Sciatic nerve (tissue), 2 donors: ENCODE measurements around the gene THOC2. TPM values are rescaled to one million over a fixed set of nuclear protein-coding genes. Genes with fewer than 3 reads are reported as not detected.
"Not testable (repeated sequence)": the region's sequence is repeated elsewhere in the genome, so short reads cannot be mapped to it uniquely, and the experiment has no call there.

ENCODE experiments used
- ATAC-seq: fragments of 200-7000 bp; cut with Tn5 transposase; one replicate; pipeline ENCODE4 v1.9.1; 2020; ENCODE audit warnings: mild to moderate bottlenecking, moderate library complexity
- DNase-seq: peaks from one replicate; pipeline ENCODE4 v3.0.0-alpha.2; 2020; ENCODE audit warnings: low spot score
- intact Hi-C: fragments of 100-400 bp; cut with DNase I; formaldehyde crosslinking; loops from one replicate; pipeline ENCODE4 v1.14.2; 2022
- total RNA-seq: library from RNA; stranded (reverse); fragmentation: NEBNext Ultra II Directional; extraction: Animal tissue kit (Norgen Biotek cat#: 25700); gene quantifications from one replicate; pipeline ENCODE4 v1.2.1, GENCODE V29; 2021
- donor health status: DM: no; HTN: no; CAD: no.
- donor health status: DM: no; HTN: no; CAD: no.

THOC2 gene
- total RNA-seq, 1 donor from 2014 or later, result 95.1 TPM

DNA sequence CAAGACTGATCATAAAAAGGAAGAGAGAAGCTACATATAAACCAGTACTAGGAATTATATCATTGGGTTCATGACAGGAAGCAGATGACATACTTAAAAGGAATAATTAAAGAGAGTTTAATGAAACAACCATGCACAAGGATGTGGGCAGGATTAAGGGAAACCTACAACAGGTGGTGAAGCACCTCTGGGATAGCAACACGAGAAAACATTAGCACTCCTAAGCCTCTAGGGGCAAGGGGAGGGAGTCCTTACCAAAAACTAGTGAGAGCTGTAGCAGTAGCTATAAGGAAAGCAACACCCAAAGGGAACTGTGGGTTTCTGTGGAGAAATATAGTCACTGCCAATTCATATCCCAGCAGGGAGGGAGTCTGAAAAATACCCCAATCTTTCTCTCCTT, 7.2 kb upstream of the THOC2 start:
- intact Hi-C loops, result no loop called here
- DNase-seq, result no peak
- no peak for ATAC-seq

DNA sequence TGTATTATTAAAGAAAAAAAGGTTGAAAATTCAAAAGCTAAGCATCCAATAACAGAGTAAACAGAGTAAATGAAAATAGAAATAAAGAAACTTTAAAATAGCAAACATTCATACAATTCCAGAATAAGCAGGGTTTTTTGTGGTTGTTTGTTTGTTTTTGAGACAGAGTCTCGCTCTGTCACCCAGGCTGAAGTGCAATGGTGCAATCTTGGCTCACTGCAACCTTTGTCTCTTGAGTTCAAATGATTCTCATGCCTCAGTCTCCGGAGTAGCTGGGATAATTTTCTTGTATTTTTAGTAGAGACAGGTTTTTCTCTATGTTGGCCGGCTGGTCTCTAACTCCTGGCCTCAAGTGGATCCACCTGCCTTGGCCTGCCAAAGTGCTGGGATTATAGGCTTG, 6.6 kb upstream of the THOC2 start:
- intact Hi-C loops, result no loop called here
- DNase-seq, result no peak
- ATAC-seq, result no peak

DNA sequence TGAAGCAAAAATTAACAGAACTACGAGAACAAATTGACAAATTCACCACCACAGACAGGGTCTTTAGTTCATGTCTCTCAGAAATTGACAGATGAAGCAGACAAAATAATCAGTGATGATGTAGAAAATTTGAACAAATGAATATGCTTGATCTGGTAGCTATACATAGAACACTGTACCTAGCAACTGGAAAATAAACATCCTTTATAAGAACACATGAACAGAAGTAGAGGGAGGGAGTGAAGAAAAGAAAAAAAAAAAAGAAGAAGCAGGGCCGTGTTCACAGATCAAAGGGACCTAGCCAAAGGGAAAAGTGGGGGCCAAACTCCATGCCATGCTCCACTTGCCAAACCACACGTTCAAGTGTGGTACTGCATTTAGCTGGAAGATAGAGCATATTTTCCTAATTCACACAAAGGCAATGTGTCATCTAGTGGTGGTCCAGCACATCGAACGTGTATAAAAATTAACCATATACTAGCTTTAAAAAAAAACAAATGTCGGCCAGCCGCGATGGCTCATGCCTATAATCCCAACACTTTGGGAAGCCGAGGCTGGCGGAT, 5.6 kb upstream of the THOC2 start:
- DNase-seq (no peak), ATAC-seq (no peak)
- intact Hi-C loops, result no loop called here

DNA sequence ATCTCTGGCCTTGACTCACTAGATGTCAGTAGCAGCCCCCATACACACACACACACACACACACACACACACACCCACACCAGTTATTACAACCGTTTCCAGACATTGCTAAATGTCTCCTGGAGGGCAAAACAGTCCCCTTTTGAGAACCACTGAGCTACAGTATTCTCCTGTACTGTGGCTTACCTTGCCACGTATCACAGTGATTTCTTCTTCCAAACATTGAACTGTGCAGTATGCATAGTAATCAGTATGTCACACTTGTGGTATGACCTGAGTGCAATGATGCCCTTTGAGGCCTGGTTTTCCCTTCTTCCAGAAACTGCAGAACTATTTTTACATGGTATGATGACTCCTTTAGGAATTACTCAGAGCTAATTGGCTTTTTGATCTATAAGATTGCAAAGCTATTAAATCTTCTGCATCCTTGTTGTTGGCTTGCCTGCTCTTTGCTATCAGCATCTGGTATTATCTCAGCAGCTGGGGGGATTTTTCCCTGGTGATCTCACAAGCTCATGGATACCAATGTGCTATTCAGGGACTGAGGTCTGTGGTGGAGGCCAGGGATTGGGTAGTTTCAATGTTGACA, 3.6 kb upstream of the THOC2 start:
- DNase-seq (no peak), ATAC-seq (no peak)
- intact Hi-C loops, result no loop called here

DNA sequence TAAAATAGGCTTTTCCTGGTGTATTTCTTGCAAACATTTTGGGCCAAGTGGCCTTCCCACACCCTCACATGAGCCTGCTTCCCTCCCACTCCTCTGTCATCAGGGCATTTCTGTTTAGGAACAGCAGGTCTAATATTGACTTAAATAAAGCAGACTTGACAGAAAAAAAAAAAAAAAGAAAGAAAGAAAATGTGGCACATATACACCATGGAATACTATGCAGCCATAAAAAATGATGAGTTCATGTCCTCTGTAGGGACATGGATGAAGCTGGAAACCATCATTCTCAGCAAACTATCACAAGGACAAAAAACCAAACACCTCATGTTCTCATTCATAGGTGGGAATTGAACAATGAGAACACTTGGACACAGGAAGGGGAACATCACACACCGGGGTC, 2.3 kb upstream of the THOC2 start:
- ATAC-seq, DNase-seq, intact Hi-C loops: not testable (repeated sequence)

DNA sequence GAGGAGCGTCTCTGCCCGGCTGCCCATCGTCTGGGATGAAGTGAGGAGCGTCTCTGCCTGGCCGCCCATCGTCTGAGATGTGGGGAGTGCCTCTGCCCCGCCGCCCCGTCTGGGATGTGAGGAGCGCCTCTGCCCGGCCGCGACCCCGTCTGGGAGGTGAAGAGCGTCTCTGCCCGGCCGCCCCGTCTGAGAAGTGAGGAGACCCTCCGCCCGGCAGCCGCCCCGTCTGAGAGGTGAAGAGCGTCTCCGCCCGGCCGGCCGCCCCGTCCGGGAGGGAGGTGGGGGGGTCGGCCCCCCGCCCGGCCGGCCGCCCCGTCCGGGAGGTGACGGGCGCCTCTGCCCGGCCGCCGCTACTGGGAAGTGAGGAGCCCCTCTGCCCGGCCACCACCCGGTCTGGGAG, 1.2 kb upstream of the THOC2 start:
- DNase-seq, intact Hi-C loops, ATAC-seq: not testable (repeated sequence)

DNA sequence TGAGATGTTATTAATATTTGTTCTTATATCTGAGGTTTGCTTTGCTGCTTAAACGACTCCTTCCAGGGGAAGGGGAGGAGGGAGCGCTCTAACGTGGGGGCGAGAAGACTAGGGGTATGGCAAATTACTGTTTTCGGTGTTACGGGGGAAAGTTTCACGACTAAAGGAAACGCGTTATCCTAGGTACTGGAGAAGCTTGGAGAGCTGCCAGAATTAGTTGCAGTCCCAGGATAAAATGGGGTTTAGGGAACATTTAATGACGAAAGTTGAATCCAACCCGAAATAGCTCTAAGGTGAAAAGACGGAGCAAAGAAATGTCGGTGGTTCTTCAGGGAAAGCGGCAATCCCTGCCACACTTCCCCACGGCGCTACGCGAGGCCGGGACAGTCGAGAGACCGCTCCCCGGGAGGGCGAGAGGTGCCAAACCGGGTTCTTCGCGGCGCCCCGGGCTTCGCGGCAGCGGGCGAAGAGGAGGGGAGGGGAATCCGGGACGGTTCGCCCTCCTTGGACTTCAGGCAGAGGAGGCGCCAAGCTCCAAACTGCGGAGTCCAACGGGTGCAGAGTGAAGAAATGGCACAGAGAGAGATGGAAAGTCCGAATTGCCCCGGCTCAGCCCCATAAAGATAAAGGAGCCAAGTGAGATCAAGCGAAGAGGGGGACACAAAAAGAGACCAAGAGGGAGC, 724 bp downstream of the THOC2 start:
- DNase-seq (no peak), ATAC-seq (peak; percentile 73)
- intact Hi-C loops, result no loop called here

DNA sequence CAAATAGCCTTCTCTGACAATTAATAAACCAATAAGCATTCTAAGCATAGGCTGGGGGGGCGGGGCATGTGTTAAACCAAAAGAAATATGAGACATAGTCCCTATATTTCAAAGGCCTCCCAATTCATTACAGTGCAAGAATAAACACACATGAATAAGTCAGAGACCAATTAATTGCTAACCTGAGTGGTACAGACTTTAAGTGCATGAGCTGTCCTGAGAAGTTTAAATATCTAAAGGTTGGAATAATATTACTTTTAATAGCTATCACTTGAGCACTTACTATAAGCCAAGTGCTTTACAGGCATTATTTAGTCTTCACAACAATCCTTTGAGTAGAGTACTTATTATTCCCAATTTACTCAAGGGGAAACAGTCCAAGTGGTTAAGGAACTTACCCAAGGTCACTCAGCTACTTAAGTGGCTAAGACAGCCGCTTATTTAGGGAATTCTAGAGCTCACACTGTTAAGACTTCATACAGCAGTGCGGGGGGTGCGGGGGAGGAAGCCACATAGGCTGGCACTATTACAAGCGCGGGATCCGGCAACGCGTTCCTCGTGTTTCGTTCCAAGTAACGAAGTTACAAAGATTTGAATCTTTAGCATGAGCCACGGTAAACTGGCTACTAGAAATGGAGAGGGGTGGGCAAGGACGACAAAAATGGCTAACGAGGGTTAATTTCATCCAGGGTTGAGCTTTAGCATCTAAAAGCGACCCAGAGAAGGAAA, 1.4 kb downstream of the THOC2 start:
- intact Hi-C loops, result no loop called here
- DNase-seq (no peak), ATAC-seq (no peak)

DNA sequence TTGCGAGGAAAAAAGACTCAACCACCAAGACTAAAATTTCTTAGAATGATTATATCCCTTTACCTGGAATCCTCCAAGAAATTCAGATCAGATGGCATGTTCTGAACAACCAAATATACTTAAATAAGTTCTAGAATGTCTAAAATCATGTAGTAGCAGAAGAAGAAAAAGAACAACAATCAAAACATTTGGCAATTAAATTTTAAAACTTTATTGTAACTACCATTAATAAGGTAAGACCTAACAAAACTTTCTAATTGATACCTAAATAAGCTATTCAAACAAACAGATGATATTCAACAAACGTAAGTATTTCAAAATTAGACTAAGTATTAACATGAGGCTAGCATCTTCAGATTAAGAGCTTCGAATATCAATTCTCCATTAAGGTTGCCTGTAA, 4.3 kb downstream of the THOC2 start:
- no peak for DNase-seq
- ATAC-seq, result no peak
- intact Hi-C loops, result no loop called here

DNA sequence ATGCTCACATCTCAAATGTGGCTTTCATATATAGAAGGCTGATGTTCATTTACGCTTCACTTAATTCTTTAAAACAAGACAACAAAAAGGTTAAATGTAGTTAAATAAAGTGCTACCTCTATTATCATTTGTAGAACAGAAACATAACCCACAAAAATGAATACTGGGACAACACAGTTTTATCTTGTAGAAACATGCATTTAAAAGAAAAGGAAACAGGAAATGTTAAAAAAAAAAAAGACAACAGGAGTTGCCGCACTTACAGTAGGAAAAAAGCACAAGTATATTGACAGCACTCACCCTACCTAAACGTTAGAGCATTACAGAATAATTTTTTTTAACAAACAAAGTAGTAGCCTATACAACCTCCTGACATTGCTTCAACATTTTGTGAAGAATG, 4.8 kb downstream of the THOC2 start:
- ATAC-seq (no peak), DNase-seq (no peak)
- intact Hi-C loops, result no loop called here

DNA sequence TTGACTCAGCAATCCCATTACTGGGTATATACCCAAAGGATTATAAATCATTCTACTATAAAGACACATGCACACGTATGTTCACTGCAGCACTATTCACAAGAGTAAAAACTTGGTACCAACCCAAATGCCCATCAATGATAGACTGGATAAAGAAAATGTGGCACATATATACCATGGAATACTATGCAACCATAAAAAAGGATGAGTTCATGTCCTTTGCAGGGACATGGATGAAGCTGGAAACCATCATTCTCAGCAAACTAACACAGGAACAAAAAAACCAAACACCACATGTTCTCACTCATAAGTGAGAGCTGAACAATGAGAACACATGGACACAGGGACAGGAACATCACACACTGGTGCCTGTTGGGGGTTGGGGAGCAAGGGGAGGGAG, 10.7 kb downstream of the THOC2 start:
- ATAC-seq, DNase-seq, intact Hi-C loops: not testable (repeated sequence)

DNA sequence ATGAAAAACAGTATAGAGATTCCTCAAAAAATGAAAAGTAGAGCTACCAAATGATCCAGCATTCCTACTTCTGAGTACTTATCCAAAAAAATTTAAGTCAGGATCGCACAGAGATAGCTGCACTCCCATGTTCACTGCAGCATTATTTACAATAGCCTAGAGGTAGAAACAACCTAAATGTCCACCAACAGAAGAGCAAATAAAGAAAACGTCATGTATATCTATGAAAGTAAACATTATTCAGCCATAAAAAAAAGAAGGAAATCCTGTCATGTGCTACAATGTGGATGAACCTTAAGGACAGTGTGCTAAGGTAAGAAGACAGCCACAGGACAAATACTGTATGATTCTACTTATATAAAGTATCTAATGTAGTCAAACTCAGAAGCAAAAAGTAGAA, 12.4 kb downstream of the THOC2 start:
- ATAC-seq (no peak), DNase-seq (no peak)
- intact Hi-C loops, result no loop called here

DNA sequence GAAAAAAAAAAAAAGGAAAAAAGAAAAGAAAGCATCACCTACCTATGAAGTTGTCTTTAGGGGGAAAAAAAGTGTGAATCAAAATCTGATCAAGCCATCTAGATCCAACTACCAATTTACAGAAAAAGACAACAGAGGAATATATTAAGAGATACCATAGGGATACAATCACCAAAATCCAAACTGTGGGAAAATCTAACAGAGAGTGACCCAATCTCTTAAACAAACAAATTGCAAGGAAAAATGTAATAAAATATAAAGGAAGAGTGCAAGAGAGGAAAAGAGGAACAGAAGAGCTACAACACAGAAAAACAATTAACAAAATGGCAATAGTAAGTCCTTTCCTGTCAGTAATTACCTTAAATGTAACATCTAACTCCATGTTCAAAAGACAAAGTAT, 19.0 kb downstream of the THOC2 start:
- ATAC-seq (no peak), DNase-seq (no peak)
- intact Hi-C loops, result no loop called here

DNA sequence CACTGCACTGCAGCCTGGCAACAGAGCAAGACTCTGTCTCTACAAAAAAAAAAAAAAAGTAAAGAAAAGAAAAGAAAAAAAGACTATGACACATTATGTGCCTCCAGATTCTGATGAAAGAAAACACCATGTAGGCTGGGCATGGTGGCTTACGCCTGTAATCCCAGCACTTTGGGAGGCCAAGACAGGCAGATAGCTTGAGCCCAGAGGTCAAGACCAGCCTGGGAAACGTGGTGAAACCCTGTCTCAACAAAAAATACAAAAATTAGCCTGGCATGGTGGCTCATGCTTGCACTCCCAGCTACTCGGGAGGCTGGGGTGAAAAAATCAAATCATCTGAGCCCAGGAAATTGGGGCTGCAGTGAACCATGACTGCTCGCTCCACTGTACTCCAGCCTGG, 19.4 kb downstream of the THOC2 start:
- ATAC-seq, result no peak
- intact Hi-C loops, result no loop called here
- DNase-seq, result no peak

DNA sequence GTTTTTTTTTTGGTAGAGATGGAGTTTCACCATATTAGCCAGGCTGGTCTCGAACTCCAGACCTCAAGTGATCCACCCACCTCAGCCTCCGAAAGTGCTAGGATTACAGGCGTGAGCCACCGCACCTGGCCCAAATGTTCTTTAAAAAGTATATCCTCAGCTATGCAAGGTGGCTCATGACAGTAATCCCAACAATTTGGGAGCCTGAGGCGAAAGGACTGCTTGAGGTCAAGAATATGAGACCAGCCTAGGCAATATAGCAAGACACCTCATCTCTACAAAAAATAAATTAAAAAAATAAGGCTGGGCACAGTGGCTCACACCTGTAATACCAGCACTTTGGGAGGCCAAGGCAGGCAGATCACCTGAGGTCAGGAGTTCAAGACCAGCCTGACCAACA, 21.7 kb downstream of the THOC2 start:
- intact Hi-C loops, DNase-seq, ATAC-seq: not testable (repeated sequence)

DNA sequence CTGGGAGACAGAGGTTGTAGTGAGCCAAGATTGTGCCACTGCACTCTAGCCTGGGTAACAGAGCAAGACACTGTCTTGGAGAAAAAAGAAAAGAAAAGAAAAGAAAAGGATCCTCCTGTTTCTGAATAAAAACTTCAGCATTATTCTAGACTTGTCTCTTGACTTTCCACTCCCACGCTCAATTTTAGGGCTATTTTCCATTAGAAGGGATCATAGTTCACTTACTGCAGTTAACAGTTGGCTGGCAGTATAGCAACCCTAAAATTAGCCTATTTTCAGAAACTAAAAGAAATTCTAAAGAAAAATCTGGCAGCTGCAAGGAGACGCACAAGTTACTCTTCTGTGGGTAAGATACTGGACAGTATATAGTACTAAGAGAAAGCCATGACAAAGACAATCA, 28.1 kb downstream of the THOC2 start:
- no peak for ATAC-seq
- intact Hi-C loops, result no loop called here
- no peak for DNase-seq

DNA sequence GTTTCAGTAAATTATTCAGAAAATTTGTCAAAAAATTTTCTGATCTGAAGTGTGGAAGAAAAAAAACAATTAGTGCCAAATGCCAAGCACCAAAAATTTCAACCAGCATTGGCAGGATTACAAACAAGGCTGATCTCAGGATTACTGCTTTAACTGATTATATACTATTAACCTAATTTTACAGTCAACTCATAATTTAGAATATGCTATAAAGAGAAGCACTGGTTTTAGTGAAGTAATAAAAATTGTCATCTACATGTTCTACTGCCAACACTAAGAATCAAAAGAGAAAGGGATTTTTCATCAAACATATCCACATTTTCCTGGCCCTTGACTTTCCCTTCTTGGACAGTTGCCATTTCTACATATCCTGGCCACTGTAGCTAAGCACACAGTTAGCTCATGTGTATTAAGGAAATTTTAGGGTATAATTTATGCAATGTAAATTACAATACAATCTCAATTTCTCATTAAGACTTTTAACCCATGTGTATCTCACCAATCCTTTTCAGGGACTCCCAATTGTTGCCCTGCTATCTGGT, 33.8 kb downstream of the THOC2 start:
- DNase-seq (no peak), ATAC-seq (no peak)
- intact Hi-C loops, result no loop called here

DNA sequence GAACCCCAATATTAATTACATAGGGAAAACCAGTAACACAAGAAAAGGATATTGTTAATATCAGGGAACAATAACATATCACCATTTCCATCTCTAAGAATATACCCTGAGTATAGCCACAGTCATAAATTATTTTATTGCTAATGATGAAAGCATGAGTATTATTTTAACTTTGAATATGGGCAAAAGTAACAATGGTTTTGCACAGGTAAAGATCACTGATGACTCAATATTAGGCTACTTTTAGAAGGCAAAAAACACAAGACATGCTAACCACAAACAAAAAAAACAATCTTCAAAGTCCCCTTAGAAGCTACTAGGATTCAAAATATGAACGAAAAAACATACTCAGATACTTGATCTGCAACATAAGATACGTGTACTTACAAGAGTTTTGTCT, 36.5 kb downstream of the THOC2 start:
- intact Hi-C loops, result no loop called here
- ATAC-seq (no peak), DNase-seq (no peak)

DNA sequence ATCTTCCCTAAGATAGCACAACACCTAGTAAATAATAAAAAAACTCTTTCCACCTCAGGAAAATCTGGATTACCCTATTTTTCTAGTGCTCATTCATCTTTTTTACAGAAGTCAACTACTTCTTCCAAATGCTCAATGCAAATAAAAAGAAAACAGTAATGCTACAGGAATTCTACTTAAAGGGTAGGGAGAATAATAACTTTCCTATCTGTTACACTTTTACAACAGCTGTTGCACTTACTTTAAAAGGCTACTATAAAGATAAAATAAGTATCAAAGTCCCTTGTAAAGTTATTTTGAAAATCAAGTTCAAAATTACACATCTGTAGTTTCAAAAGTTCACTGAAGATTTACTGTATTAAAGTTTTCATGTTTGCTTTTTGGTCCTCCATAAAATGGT, 37.6 kb downstream of the THOC2 start:
- no peak for ATAC-seq
- intact Hi-C loops, result no loop called here
- no peak for DNase-seq

DNA sequence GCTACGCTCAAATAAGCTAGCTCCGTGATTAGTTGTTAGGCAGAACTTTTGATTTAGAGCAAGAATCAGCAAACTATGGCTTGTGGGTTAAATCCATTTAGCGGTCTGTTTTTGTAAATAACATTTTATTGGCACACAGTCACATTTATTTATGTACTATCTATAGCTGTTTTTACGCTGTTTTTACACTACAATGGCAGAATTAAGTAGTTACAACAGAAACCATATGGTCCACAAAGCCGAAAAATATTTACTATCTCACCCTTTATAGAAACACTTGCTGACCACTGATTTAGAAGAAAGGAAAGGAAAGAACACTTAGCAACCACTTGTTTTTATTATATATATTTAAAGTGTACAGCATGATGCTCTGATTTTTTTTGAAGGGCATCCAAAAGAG, 41.1 kb downstream of the THOC2 start:
- intact Hi-C loops, result no loop called here
- ATAC-seq (no peak), DNase-seq (no peak)
